ENCODE data around the gene SS18L1. TPM values are rescaled to one million over a fixed set of nuclear protein-coding genes. Genes with fewer than 3 reads are reported as not detected.

The SS18L1 gene
- total and polyA plus RNA-seq, 10 of the 15 experiments (the other 5 are each of a cell fraction or from before 2014, with no cell fraction given): 1.8 to 20.0 (median 6.6) TPM

GRCh38 chr20:62230696-62231095 lies 87.1 kb downstream of the SS18L1 start:
- no peak overlapping the region for H3K27ac ChIP-seq (ENCODE audit: control insufficient read depth, insufficient read depth)
- H3K4me2 ChIP-seq (ENCODE audit: control insufficient read depth, insufficient read depth): no peak overlapping the region
- no peak overlapping the region for H2AFZ ChIP-seq (ENCODE audit: control insufficient read depth, low read depth, low read length)
- SMC1A ChIA-PET (ENCODE audit: uncharacterized antibody, unreplicated experiment): no interaction called here
- no peak for TF ChIP-seq RUNX3 (IDR thresholded peaks at IDR 0.05; ENCODE audit: low read length)
- TF ChIP-seq ATF3 (IDR thresholded peaks at IDR 0.05; ENCODE audit: borderline replicate concordance, extremely low read depth, low read depth, low read length): no peak
- no peak for TF ChIP-seq SUPT20H (IDR thresholded peaks at IDR 0.05; ENCODE audit: borderline replicate concordance, control insufficient read depth, low read depth, low read length)
- no peak for TF ChIP-seq TBL1XR1 (IDR thresholded peaks at IDR 0.05; ENCODE audit: low read depth, low read length)
- TF ChIP-seq NR2C1 (IDR thresholded peaks at IDR 0.05): no peak
- TF ChIP-seq NBN (IDR thresholded peaks at IDR 0.05): no peak
- no peak for TF ChIP-seq ZNF274 (IDR thresholded peaks at IDR 0.05; ENCODE audit: insufficient read depth, insufficient read length)
- no peak for TF ChIP-seq WRNIP1 (IDR thresholded peaks at IDR 0.05; ENCODE audit: borderline replicate concordance, low read depth, low read length)
- TF ChIP-seq ZNF24 (IDR thresholded peaks at IDR 0.05): no peak
- no peak for TF ChIP-seq TCF7 (IDR thresholded peaks at IDR 0.05; ENCODE audit: borderline replicate concordance)
- H3K9me3 ChIP-seq (replicated peaks; ENCODE audit: control insufficient read depth, insufficient read depth, low read length): no peaks in the 10 kb centered on the region; the same call in 2 of the 3 replicates
- ATAC-seq: no peak
- H3K4me1 ChIP-seq (ENCODE audit: control insufficient read depth, insufficient read depth, low read length): no peaks in the 10 kb centered on the region
- no peak overlapping the region for H3K9ac ChIP-seq (ENCODE audit: control insufficient read depth, insufficient read depth, low read length)
- CTCF ChIA-PET: no interaction called here
- no peaks in the 10 kb centered on the region; a peak in 1 of 4 replicates for H3K27me3 ChIP-seq (replicated peaks in 1 of 2; ENCODE audit: control insufficient read depth in 2 of 2, insufficient read depth in 2 of 2, low read length in 1 of 2)
- no peaks in the 10 kb centered on the region for H3K79me2 ChIP-seq (ENCODE audit: control insufficient read depth, insufficient read depth, low read length)
- intact Hi-C loops (cut with micrococcal nuclease; ENCODE audit: unreplicated experiment) (no loop called here), in situ Hi-C loops (cut with MboI) (no loop called here)
- RAD21 ChIA-PET (ENCODE audit: unreplicated experiment): no interaction called here
- no peak overlapping the region for H3K4me3 ChIP-seq
- DNase-seq (ENCODE audit: low read depth, low spot score): no peak
- POLR2A ChIA-PET: no interaction called here
- H4K20me1 ChIP-seq (ENCODE audit: control insufficient read depth, insufficient read depth): no peaks in the 10 kb centered on the region
- no TSS peak for BruUV-seq (replicated peaks)
- no peak for FAIRE-seq
- no peaks in the 10 kb centered on the region for H3K36me3 ChIP-seq (ENCODE audit: control insufficient read depth in 2 of 2, insufficient read depth in 2 of 2, low read length in 1 of 2)
- WGBS (ENCODE audit: insufficient coverage, insufficient replicate concordance, low lambda C conversion rate, missing lambda C conversion rate): 70% methylated on average over 10 of the region's 10 CpGs
